Mucosa of descending colon (tissue), 3 donors: ENCODE data around the gene ZHX3. TPM values are rescaled to one million over a fixed set of nuclear protein-coding genes. Genes with fewer than 3 reads are reported as not detected.

Experiments
- ATAC-seq: fragments of 200-7000 bp; cut with Tn5 transposase; one replicate; pipeline ENCODE4 v1.9.1; 2020; ENCODE audit warnings: mild to moderate bottlenecking, moderate library complexity
- DNase-seq, 3 donors: peaks; one replicate each; pipeline ENCODE4 v3.0.0-alpha.2; 2020
- H3K36me3 ChIP-seq: fragments of 200-600 bp; one replicate; pipeline ENCODE4 v1.8.0; 2021; ENCODE audit warnings: low read depth, mild to moderate bottlenecking
- H3K4me1 ChIP-seq: fragments of 200-600 bp; one replicate; pipeline ENCODE4 v1.8.0; 2021; ENCODE audit warnings: low read depth, mild to moderate bottlenecking
- H3K4me3 ChIP-seq: fragments of 200-600 bp; one replicate; pipeline ENCODE4 v1.8.0; 2021; ENCODE audit warnings: mild to moderate bottlenecking
- H3K9me3 ChIP-seq: fragments of 200-600 bp; one replicate; pipeline ENCODE4 v1.8.0; 2021; ENCODE audit warnings: mild to moderate bottlenecking
- intact Hi-C, 2 donors: fragments of 100-400 bp; cut with DNase I in 1 of 2; cut with micrococcal nuclease in 1 of 2; formaldehyde crosslinking; loops; one replicate each; pipeline versions ENCODE4 v1.11.0 to v1.11.1; 2022; cut with DNase I, micrococcal nuclease
- total RNA-seq, 3 donors: library from RNA; stranded (reverse); fragmentation: NEBNext Ultra II Directional in 2 of 3; extraction: Animal tissue kit (Norgen Biotek cat#: 25700) in 2 of 3; gene quantifications; one replicate each; pipeline versions ENCODE4 v1.2.1 to v1.2.4, GENCODE V29; 2021 to 2023
- TF ChIP-seq, protein P1 (sequence below): fragments of 200-600 bp; IDR thresholded peaks from one replicate; pipeline ENCODE4 v1.8.0; 2022; ENCODE audit warnings: antibody characterized with exemption, mild to moderate bottlenecking
- donor health status: DM: no; HTN: no; CAD: no; lungs with moderate emphysema.
- donor health status: DM: no; HTN: no; CAD: no.
- donor health status: DM: no; HTN: yes; CAD: no.

ZHX3 gene
- total RNA-seq, 3 donors from 2014 or later = 24.5 to 84.5 (median 32.8) TPM

- H3K9me3 ChIP-seq = no peaks in the 10 kb centered on the region
- TF ChIP-seq, protein P1, sequence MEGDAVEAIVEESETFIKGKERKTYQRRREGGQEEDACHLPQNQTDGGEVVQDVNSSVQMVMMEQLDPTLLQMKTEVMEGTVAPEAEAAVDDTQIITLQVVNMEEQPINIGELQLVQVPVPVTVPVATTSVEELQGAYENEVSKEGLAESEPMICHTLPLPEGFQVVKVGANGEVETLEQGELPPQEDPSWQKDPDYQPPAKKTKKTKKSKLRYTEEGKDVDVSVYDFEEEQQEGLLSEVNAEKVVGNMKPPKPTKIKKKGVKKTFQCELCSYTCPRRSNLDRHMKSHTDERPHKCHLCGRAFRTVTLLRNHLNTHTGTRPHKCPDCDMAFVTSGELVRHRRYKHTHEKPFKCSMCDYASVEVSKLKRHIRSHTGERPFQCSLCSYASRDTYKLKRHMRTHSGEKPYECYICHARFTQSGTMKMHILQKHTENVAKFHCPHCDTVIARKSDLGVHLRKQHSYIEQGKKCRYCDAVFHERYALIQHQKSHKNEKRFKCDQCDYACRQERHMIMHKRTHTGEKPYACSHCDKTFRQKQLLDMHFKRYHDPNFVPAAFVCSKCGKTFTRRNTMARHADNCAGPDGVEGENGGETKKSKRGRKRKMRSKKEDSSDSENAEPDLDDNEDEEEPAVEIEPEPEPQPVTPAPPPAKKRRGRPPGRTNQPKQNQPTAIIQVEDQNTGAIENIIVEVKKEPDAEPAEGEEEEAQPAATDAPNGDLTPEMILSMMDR = no peak
- intact Hi-C loops = no loop called here
- DNase-seq (no peak), ATAC-seq (no peak)
- H3K4me3 ChIP-seq = no peak overlapping the region
- H3K4me1 ChIP-seq = no peaks in the 10 kb centered on the region
- H3K36me3 ChIP-seq = no peaks in the 10 kb centered on the region
Observed at GRCh38 chr20:41222703-41223102, 94.8 kb downstream of the ZHX3 start.

DNA sequence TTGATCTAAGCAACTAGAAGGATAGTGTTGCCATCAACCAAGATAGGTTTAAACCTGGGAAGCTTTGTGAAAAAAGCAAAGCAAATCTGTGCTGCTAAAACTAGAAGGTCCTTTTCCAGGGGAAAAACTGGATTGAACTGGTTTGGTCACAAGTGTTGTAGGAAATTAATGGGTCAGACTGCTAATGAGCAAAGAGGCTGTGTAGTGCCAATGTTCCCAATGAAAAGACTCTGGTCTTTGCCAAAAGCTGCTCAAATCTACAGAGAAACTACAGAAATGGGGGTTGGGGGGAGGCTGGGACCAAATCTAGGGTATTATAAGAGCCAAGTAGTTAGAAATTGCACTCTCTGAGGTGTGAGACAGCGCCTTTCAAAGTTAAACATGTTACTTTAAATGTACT, 95.2 kb downstream of the ZHX3 start:
- TF ChIP-seq, protein P1 = no peak
- DNase-seq = no peak
- intact Hi-C loops = no loop called here

GRCh38 chr20:41221614-41222218, 95.8 kb downstream of the ZHX3 start:
- Histone ChIP-seq H3K4me1 (no peaks in the 10 kb centered on the region), H3K36me3 (no peaks in the 10 kb centered on the region), H3K9me3 (no peaks in the 10 kb centered on the region), H3K4me3 (no peak overlapping the region)
- intact Hi-C loops = no loop called here
- TF ChIP-seq, protein P1 = no peak
- no peak for DNase-seq
- ATAC-seq = no peak

More for the DNA sequence above, 95.2 kb downstream of the ZHX3 start:
- ATAC-seq = no peak
- Histone ChIP-seq H3K36me3 (no peaks in the 10 kb centered on the region), H3K9me3 (no peaks in the 10 kb centered on the region), H3K4me1 (no peaks in the 10 kb centered on the region), H3K4me3 (no peak overlapping the region)

DNA sequence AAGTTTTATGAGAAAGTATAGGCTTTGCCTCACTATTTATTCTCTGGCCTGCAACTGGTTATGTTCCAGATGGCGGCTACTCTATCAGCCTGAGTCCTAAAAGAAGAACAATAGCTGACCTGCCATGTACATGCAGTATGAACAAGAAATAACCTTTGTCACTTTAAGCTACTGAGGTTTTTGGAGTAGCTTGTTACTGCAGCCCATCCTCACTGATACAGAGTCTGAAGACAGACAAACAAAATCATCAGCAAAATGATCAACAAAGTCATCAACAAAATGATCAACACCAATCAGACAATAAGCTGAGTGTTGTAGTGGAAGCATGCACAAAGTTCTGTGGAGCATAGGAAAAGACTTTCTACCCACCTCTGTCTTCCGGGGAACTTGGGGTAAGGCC, 97.7 kb downstream of the ZHX3 start:
- Histone ChIP-seq H3K4me3 (no peak overlapping the region), H3K36me3 (no peaks in the 10 kb centered on the region), H3K9me3 (no peaks in the 10 kb centered on the region), H3K4me1 (no peaks in the 10 kb centered on the region)
- no peak for ATAC-seq
- intact Hi-C loops = no loop called here
- no peak for DNase-seq
- TF ChIP-seq, protein P1 = no peak

DNA sequence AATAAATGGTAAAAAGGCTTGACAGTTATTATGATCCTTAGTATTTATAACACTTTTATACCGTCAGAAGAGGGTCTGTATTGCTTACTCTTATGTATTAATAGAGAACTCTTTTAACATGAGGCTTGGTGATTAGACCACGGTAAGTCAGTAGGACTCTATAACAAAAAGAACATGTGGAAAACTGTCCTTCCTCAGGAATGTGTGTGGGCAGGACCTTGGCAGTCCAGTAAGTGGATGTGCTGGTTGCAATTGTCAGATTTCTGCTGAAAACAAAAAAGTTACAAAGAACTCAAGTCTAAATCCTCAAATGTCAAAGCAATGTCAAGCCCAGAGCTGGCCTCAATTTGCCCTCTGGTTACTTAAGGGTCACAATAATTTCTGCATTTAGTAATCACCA, 99.1 kb downstream of the ZHX3 start:
- Histone ChIP-seq H3K4me3 (no peak overlapping the region), H3K4me1 (no peaks in the 10 kb centered on the region), H3K9me3 (no peaks in the 10 kb centered on the region), H3K36me3 (no peaks in the 10 kb centered on the region)
- intact Hi-C loops = no loop called here
- no peak for DNase-seq
- ATAC-seq = no peak
- TF ChIP-seq, protein P1 = no peak

- Histone ChIP-seq H3K36me3 (no peaks in the 10 kb centered on the region), H3K4me1 (no peaks in the 10 kb centered on the region), H3K9me3 (no peaks in the 10 kb centered on the region), H3K4me3 (no peak overlapping the region)
- intact Hi-C loops = no loop called here
- no peak for ATAC-seq
- TF ChIP-seq, protein P1 = no peak
- no peak for DNase-seq
Observed at GRCh38 chr20:41217422-41217821, 100.1 kb downstream of the ZHX3 start.
